Activated B cell treated with CpG ODN at 0.5 μM for 24 hours (primary cell): Measurements from ENCODE around the gene IGFBP1. TPM values are rescaled to one million over a fixed set of nuclear protein-coding genes. Genes with fewer than 3 reads are reported as not detected.

Experiments used
- ATAC-seq: fragments of 200-7000 bp; cut with Tn5 transposase; one replicate; pipeline ENCODE4 v1.10.0; 2021; ENCODE audit warnings: low read depth, mild to moderate bottlenecking, moderate library complexity
- CTCF ChIA-PET: fragments of 350-600 bp; sonication (Branson Sonifier 250); formaldehyde crosslinking; loops from one replicate; lab custom pipeline; 2021; ENCODE audit warnings: antibody characterized with exemption; lab: Charles Lee
- POLR2A ChIA-PET: fragments of 350-600 bp; sonication (Branson Sonifier 250); formaldehyde crosslinking; loops from one replicate; lab custom pipeline; 2021; ENCODE audit warnings: antibody characterized with exemption; lab: Charles Lee
- DNase-seq: peaks from one replicate; pipeline ENCODE4 v3.0.0; 2022
- H3K27ac Mint-ChIP-seq: one replicate; pipeline ENCODE4 v1.8.0; 2020; ENCODE audit warnings: mixed read lengths
- H3K27me3 Mint-ChIP-seq: one replicate; pipeline ENCODE4 v1.8.0; 2021; ENCODE audit warnings: mixed read lengths
- H3K36me3 Mint-ChIP-seq: one replicate; pipeline ENCODE4 v1.8.0; 2021; ENCODE audit warnings: low read depth, mixed read lengths
- H3K4me1 Mint-ChIP-seq: one replicate; pipeline ENCODE4 v1.8.0; 2021; ENCODE audit warnings: mixed read lengths
- H3K4me3 Mint-ChIP-seq: one replicate; pipeline ENCODE4 v1.8.0; 2020; ENCODE audit warnings: mild to moderate bottlenecking, mixed read lengths
- H3K9me3 Mint-ChIP-seq: one replicate; pipeline ENCODE4 v1.8.0; 2020; ENCODE audit warnings: mixed read lengths
- intact Hi-C: fragments of 100-400 bp; cut with micrococcal nuclease; formaldehyde crosslinking; loops from one replicate; pipeline ENCODE4 v1.15.1; 2024
- total RNA-seq: library from RNA; stranded (reverse); gene quantifications from 2 replicates; pipeline ENCODE4 v1.2.3, GENCODE V29; 2022
- TF ChIP-seq, protein P1 (sequence below): fragments of 200-600 bp; IDR thresholded peaks from one replicate; pipeline ENCODE4 v1.8.0; 2022; ENCODE audit warnings: antibody characterized with exemption, mild to moderate bottlenecking

The IGFBP1 gene
- total RNA-seq, 1 donor from 2014 or later, result not detected

DNA sequence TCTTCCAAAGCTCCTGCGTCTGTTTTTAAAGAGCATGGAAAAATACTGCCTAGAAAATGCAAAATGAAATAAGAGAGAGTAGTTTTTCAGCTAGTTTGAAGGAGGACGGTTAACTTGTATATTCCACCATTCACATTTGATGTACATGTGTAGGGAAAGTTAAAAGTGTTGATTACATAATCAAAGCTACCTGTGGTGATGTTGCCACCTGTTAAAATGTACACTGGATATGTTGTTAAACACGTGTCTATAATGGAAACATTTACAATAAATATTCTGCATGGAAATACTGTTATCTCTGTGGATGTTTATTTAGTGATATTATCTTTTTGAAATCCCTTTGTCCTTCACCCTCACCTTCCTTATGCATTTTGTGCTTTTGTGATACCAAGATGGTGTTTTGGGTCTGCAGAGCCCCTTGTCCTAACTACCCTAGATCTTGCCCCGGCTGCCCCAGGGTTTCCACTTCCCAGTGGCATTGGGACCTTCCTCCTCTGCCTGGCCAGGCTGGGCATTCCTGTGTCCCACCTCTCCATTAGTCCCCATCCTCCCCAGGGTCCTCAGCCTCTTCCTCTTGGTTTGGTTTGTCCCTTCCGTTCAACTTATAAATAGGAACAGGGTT is 5.2 kb downstream of the IGFBP1 start:
- ChIA-PET POLR2A (no interaction called here), CTCF (interaction anchor here (0.9 kb wide), 1 partner anchor 1287 kb away, joined by 3 read pairs; no protein-coding TSS in a partner anchor)
- intact Hi-C loops, result no loop called here
- TF ChIP-seq, protein P1, sequence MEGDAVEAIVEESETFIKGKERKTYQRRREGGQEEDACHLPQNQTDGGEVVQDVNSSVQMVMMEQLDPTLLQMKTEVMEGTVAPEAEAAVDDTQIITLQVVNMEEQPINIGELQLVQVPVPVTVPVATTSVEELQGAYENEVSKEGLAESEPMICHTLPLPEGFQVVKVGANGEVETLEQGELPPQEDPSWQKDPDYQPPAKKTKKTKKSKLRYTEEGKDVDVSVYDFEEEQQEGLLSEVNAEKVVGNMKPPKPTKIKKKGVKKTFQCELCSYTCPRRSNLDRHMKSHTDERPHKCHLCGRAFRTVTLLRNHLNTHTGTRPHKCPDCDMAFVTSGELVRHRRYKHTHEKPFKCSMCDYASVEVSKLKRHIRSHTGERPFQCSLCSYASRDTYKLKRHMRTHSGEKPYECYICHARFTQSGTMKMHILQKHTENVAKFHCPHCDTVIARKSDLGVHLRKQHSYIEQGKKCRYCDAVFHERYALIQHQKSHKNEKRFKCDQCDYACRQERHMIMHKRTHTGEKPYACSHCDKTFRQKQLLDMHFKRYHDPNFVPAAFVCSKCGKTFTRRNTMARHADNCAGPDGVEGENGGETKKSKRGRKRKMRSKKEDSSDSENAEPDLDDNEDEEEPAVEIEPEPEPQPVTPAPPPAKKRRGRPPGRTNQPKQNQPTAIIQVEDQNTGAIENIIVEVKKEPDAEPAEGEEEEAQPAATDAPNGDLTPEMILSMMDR, result no peak
- Mint-ChIP-seq H3K9me3 (no peaks in the 10 kb centered on the region), H3K27ac (no peak overlapping the region), H3K27me3 (peaks cover 52% of the 10 kb centered on the region), H3K36me3 (no peaks in the 10 kb centered on the region), H3K4me1 (no peaks in the 10 kb centered on the region), H3K4me3 (no peak overlapping the region)
- DNase-seq, result no peak
- no peak for ATAC-seq

DNA sequence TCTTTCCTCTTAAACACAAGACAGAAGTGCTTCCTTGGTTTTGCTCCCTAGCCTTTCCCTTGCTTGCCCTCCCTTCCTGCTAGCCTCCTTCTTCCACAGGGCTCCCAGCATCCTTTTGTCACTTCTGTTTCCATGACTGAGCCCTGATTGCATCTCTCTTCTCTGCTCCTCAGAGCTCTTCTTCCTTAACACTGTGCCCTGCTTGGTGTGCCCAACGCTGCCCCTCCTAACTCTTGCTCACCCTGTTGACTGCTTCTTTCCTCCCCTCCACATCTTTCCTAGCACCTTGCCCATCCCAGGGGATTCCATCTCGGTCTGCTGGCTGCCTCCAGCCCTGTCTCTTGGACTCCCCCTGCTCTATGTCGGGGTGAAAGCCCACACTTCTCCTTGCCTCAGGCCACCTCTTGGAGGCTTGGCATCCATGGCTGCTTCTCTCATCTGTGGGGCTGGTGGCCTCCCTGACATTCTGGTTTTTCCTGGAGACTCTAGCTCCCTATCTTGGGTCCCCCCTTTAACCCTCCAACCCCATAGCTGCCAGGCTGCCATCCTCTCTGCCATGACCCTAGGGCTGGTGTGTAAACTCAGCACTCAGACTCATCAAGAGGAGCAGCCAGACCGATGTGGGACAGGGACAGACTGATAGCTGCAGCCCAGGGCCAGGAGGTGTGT is 5.8 kb downstream of the IGFBP1 start:
- intact Hi-C loops, result no loop called here
- H3K4me3 Mint-ChIP-seq, result no peak overlapping the region
- no peak for DNase-seq
- no peaks in the 10 kb centered on the region for H3K9me3 Mint-ChIP-seq
- H3K27me3 Mint-ChIP-seq, result peaks cover 50% of the 10 kb centered on the region
- ChIA-PET POLR2A (no interaction called here), CTCF (no interaction called here)
- ATAC-seq, result no peak
- TF ChIP-seq, protein P1, result no peak
- no peaks in the 10 kb centered on the region for H3K4me1 Mint-ChIP-seq
- no peak overlapping the region for H3K27ac Mint-ChIP-seq
- H3K36me3 Mint-ChIP-seq, result no peaks in the 10 kb centered on the region

DNA sequence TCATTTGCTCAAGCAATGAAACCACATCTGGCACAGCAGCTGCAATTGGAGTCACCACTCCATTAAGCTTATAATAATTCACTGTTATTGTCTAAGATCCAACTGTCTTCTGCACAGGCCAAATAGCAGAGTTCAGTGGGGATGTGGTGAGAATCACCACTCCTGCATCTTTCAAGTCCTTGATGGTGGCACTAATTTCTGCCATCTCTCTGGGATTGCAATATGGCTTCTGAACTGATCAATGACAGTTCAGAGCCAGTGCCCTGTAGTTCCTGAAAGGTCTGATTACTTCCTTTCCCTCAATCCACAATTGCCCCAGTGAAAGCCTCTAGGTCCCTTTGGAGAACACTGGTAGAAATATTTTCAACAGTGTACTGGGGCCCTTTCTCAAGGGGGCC is 6.4 kb downstream of the IGFBP1 start:
- no peak overlapping the region for H3K4me3 Mint-ChIP-seq
- ATAC-seq, result no peak
- H3K36me3 Mint-ChIP-seq, result no peaks in the 10 kb centered on the region
- TF ChIP-seq, protein P1, result no peak
- ChIA-PET CTCF (no interaction called here), POLR2A (no interaction called here)
- no peaks in the 10 kb centered on the region for H3K9me3 Mint-ChIP-seq
- H3K27me3 Mint-ChIP-seq, result peaks cover 45% of the 10 kb centered on the region
- H3K27ac Mint-ChIP-seq, result no peak overlapping the region
- no peaks in the 10 kb centered on the region for H3K4me1 Mint-ChIP-seq
- intact Hi-C loops, result no loop called here
- DNase-seq, result no peak

DNA sequence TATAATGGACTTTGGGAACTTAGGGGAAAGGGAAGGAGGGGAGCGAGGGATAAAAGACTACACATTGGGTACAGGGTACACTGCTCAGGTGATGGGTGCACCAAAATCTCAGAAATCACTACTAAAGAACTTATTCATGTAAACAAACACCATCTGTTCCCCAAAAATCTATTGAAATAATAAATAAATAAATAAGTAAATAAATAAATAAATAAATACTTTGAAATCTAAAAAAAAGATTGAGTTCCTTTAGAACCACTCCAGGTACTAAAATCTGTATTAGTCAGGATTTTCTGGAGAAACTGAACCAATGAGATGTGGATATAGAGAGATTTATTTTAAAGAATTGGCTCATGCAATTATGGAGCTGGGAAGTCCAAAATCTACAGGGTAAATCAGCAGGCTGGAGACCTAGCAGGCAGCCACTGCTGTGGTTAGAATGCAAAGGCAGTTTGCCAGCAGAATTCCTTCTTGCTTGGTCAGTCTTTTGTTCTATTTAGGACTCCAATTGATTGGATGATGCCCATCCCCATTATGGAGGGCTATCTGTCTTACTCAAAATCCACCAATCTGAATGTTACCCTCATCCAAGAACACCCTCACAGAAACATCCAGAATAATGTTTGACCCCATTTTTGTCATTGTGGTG is 8.9 kb downstream of the IGFBP1 start:
- ATAC-seq (no peak), DNase-seq (no peak)
- ChIA-PET POLR2A (no interaction called here), CTCF (no interaction called here)
- H3K36me3 Mint-ChIP-seq, result no peaks in the 10 kb centered on the region
- H3K27me3 Mint-ChIP-seq, result peaks cover 41% of the 10 kb centered on the region
- no peak overlapping the region for H3K4me3 Mint-ChIP-seq
- TF ChIP-seq, protein P1, result no peak
- intact Hi-C loops, result no loop called here
- H3K4me1 Mint-ChIP-seq, result no peaks in the 10 kb centered on the region
- no peak overlapping the region for H3K27ac Mint-ChIP-seq
- H3K9me3 Mint-ChIP-seq, result no peaks in the 10 kb centered on the region

DNA sequence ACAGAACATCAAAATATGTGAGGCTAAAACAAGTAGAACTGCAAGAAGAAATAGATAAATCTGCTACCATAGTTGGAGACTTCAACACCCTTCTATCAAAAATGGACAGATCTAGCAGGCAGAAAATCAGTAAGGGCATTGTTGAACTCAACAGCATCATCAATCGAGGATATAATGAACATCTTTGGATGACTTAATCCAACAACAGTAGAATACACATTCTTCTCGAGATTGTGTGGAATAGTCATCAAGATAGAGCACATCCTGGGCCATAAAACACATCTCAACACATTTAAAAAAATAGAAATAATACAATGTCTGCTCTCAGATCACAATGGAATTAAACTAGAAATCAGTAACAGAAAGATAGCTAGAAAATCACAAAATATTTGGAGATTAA is 9.9 kb downstream of the IGFBP1 start:
- H3K9me3 Mint-ChIP-seq, result peaks cover 5% of the 10 kb centered on the region
- no peak for DNase-seq
- no peak for ATAC-seq
- no peak overlapping the region for H3K4me3 Mint-ChIP-seq
- CTCF ChIA-PET, result no interaction called here
- H3K27ac Mint-ChIP-seq, result no peak overlapping the region
- H3K36me3 Mint-ChIP-seq, result no peaks in the 10 kb centered on the region
- H3K4me1 Mint-ChIP-seq, result no peaks in the 10 kb centered on the region
- H3K27me3 Mint-ChIP-seq, result peaks cover 43% of the 10 kb centered on the region
- TF ChIP-seq, protein P1, result no peak
- POLR2A ChIA-PET, result no interaction called here
- intact Hi-C loops, result no loop called here
